ENCODE data around the gene SFMBT2.

SFMBT2 gene

GRCh38 chr10:7343040-7343439 is 67.8 kb downstream of the SFMBT2 start:
- TF ChIP-seq CTCF (conservative IDR thresholded peaks at IDR 0.05), result no peak
- H3K27ac ChIP-seq, result no peak overlapping the region

GRCh38 chr10:7340179-7340874 is 70.5 kb downstream of the SFMBT2 start:
- no peak for TF ChIP-seq CTCF (conservative IDR thresholded peaks at IDR 0.05)
- no peak overlapping the region for H3K27ac ChIP-seq

GRCh38 chr10:7339510-7339909 is 71.3 kb downstream of the SFMBT2 start:
- no peak for TF ChIP-seq CTCF (conservative IDR thresholded peaks at IDR 0.05)
- no peak overlapping the region for H3K27ac ChIP-seq

GRCh38 chr10:7338469-7338868 is 72.4 kb downstream of the SFMBT2 start:
- H3K27ac ChIP-seq, result no peak overlapping the region
- no peak for TF ChIP-seq CTCF (conservative IDR thresholded peaks at IDR 0.05)

GRCh38 chr10:7337431-7338171 is 73.2 kb downstream of the SFMBT2 start:
- TF ChIP-seq CTCF (conservative IDR thresholded peaks at IDR 0.05), result no peak
- H3K27ac ChIP-seq, result no peak overlapping the region

GRCh38 chr10:7335977-7336376 is 74.9 kb downstream of the SFMBT2 start:
- no peak for TF ChIP-seq CTCF (conservative IDR thresholded peaks at IDR 0.05)
- H3K27ac ChIP-seq, result no peak overlapping the region

GRCh38 chr10:7334642-7334964 is 76.2 kb downstream of the SFMBT2 start:
- TF ChIP-seq CTCF (conservative IDR thresholded peaks at IDR 0.05), result no peak
- H3K27ac ChIP-seq, result no peak overlapping the region
